ENCODE data around the gene RXFP4. TPM values are rescaled to one million over a fixed set of nuclear protein-coding genes. Genes with fewer than 3 reads are reported as not detected.

The RXFP4 gene
- total and polyA plus RNA-seq, 2 donors (not counting 1 experiment from before 2014, with no cell fraction given) = 0.12 TPM; not detected in 1

DNA sequence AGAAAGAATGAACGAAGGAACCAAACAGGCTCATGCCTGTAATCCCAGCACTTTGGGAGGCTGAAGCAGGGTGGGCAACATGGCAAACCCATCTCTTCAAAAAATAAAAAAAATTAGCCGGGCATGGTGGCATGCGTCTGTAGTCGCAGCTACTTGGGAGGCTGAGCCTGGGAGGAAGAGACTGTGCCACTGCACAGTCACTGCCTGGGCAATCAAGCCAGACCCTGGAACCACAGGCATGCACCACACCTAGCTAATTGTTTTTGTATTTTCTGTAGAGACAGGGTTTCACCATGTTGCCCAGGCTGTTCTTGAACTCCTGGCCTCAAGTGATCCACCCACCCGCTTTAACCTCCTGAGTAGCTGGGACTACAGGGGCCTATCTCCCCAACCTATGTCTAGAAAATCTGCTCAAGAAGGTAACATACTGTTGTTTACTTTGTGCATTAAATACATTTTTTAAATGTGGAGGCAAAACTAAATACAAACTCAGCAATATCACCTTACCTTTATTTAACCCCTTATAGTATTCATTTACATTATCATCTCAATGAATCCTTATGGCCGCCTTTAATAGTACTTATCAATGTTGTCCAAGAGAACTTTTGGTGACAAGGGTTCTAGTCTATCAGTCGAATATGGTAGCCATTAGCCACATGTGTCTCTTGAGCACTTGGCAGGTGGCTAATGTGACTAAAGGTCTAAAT, 10.0 kb upstream of the RXFP4 start:
- Mint-ChIP-seq H3K4me3 (peak overlapping the region; percentile 50), H3K27ac (no peak overlapping the region), H3K27me3 (no peaks in the 10 kb centered on the region), H3K9me3 (ENCODE audit: insufficient read depth) (no peaks in the 10 kb centered on the region), H3K4me1 (peaks cover 28% of the 10 kb centered on the region)
- no peaks in the 10 kb centered on the region for H3K27me3 ChIP-seq (replicated peaks in 1 of 4; ENCODE audit: control extremely low read depth in 1 of 4, control insufficient read depth in 3 of 4, insufficient read depth in 4 of 4, low read length in 3 of 4)
- no peaks in the 10 kb centered on the region for H3K9me3 ChIP-seq (ENCODE audit: control extremely low read depth in 1 of 3, control insufficient read depth in 2 of 3, insufficient read depth in 1 of 3, low read length in 2 of 3)
- intact Hi-C loops (cut with micrococcal nuclease) = loop anchor here (5.0 kb wide), 1 partner anchor 136 kb away; no protein-coding TSS in a partner anchor
- H3K79me2 ChIP-seq (ENCODE audit: control insufficient read depth, insufficient read depth, low read length) = peaks cover 65% of the 10 kb centered on the region
- ATAC-seq (ENCODE audit: low read depth) = no peak
- peaks cover 2 to 53% of the 10 kb centered on the region in 2 experiments for H3K36me3 ChIP-seq (replicated peaks in 1 of 2; ENCODE audit: control extremely low read depth in 1 of 2, control insufficient read depth in 1 of 2, extremely low read depth in 1 of 2, insufficient read depth in 2 of 2, low read length in 1 of 2)
- 37% methylated on average over 2 of the region's 7 CpGs for WGBS (ENCODE audit: insufficient coverage)
- H3K27ac ChIP-seq (ENCODE audit: low read length in 2 of 2) = peak overlapping the region in 1 of 2 donors; percentile 53
- no peak overlapping the region for H3K4me3 ChIP-seq (ENCODE audit: control extremely low read depth in 1 of 5, extremely low read depth in 1 of 5, insufficient read depth in 1 of 5, low read depth in 2 of 5, low read length in 4 of 5)
- POLR2A ChIA-PET = interaction anchor here (0.7 kb wide), 1 partner anchor 26 kb away, joined by 3 read pairs; no protein-coding TSS in a partner anchor
- peaks cover 36% of the 10 kb centered on the region for H4K20me1 ChIP-seq (ENCODE audit: control insufficient read depth, insufficient read depth, low read length, poor library complexity, severe bottlenecking)
- CTCF ChIA-PET = interaction anchor here (0.7 to 6.3 kb wide), 7 partner anchors 13 to 1240 kb away, joined by 3 to 83 read pairs (median 4); no protein-coding TSS in a partner anchor
- H3K9ac ChIP-seq (ENCODE audit: low read length) = no peak overlapping the region
- TF ChIP-seq EZH2 (IDR thresholded peaks at IDR 0.05; ENCODE audit: borderline replicate concordance, insufficient read depth, low read depth, low read length, poor library complexity, severe bottlenecking) = no peak
- TF ChIP-seq, protein P1, sequence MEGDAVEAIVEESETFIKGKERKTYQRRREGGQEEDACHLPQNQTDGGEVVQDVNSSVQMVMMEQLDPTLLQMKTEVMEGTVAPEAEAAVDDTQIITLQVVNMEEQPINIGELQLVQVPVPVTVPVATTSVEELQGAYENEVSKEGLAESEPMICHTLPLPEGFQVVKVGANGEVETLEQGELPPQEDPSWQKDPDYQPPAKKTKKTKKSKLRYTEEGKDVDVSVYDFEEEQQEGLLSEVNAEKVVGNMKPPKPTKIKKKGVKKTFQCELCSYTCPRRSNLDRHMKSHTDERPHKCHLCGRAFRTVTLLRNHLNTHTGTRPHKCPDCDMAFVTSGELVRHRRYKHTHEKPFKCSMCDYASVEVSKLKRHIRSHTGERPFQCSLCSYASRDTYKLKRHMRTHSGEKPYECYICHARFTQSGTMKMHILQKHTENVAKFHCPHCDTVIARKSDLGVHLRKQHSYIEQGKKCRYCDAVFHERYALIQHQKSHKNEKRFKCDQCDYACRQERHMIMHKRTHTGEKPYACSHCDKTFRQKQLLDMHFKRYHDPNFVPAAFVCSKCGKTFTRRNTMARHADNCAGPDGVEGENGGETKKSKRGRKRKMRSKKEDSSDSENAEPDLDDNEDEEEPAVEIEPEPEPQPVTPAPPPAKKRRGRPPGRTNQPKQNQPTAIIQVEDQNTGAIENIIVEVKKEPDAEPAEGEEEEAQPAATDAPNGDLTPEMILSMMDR (IDR thresholded peaks at IDR 0.05) = no peak
- peak overlapping the region; percentile 52 for H3K4me2 ChIP-seq (replicated peaks; ENCODE audit: low read depth, low read length, poor library complexity, severe bottlenecking)
- H3K4me1 ChIP-seq (ENCODE audit: control insufficient read depth in 2 of 2, insufficient read depth in 2 of 2, low read length in 2 of 2) = peaks cover 31 to 42% of the 10 kb centered on the region in 2 donors
- DNase-seq = no peak
- H2AFZ ChIP-seq (ENCODE audit: insufficient read depth, low read depth, low read length, poor library complexity, severe bottlenecking) = no peak overlapping the region

DNA sequence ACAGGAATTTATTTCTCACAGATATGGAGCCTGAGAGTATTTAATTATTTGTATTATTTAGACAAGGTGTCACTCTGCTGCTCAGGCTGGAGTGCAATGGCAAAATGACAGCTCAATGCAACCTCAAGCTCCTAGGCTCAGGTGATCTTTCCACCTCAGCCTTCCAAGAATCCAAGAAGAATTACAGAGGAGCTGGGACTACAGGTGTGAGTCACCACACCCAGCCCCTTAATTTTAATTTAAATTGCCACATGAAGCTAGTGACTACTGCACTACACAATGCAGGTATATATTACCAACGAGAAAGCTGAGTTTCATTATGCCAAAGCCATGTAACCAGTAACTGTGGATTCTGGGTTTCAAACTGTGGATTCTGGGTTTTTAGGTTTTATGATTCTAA, 9.4 kb upstream of the RXFP4 start:
- no peak overlapping the region for H3K9ac ChIP-seq (ENCODE audit: low read length)
- intact Hi-C loops (cut with micrococcal nuclease) = loop anchor here (5.0 kb wide), 1 partner anchor 135 kb away; no protein-coding TSS in a partner anchor
- peaks cover 2 to 47% of the 10 kb centered on the region in 2 experiments for H3K36me3 ChIP-seq (replicated peaks in 1 of 2; ENCODE audit: control extremely low read depth in 1 of 2, control insufficient read depth in 1 of 2, extremely low read depth in 1 of 2, insufficient read depth in 2 of 2, low read length in 1 of 2)

More for the DNA sequence above, 9.4 kb upstream of the RXFP4 start:
- no CpG with 5 or more reads among the region's 1 CpG for WGBS (ENCODE audit: insufficient coverage)
- peaks cover 59% of the 10 kb centered on the region for H3K79me2 ChIP-seq (ENCODE audit: control insufficient read depth, insufficient read depth, low read length)
- no peaks in the 10 kb centered on the region for H3K27me3 ChIP-seq (replicated peaks in 1 of 4; ENCODE audit: control extremely low read depth in 1 of 4, control insufficient read depth in 3 of 4, insufficient read depth in 4 of 4, low read length in 3 of 4)
- ATAC-seq (ENCODE audit: low read depth) (no peak), DNase-seq (no peak)
- Mint-ChIP-seq H3K4me3 (peak overlapping the region; percentile 29), H3K27me3 (no peaks in the 10 kb centered on the region), H3K27ac (no peak overlapping the region), H3K4me1 (peaks cover 28% of the 10 kb centered on the region), H3K9me3 (ENCODE audit: insufficient read depth) (no peaks in the 10 kb centered on the region)
- no peak overlapping the region for H2AFZ ChIP-seq (ENCODE audit: insufficient read depth, low read depth, low read length, poor library complexity, severe bottlenecking)
- CTCF ChIA-PET = interaction anchor here (1.1 to 6.3 kb wide), 9 partner anchors 11 to 198 kb away, joined by 3 to 83 read pairs (median 4); no protein-coding TSS in a partner anchor
- H3K4me2 ChIP-seq (replicated peaks; ENCODE audit: low read depth, low read length, poor library complexity, severe bottlenecking) = peak overlapping the region; percentile 52
- POLR2A ChIA-PET = interaction anchor here (0.9 kb wide), 1 partner anchor 13 kb away, joined by 3 read pairs; no protein-coding TSS in a partner anchor
- H3K4me1 ChIP-seq (ENCODE audit: control insufficient read depth in 2 of 2, insufficient read depth in 2 of 2, low read length in 2 of 2) = peaks cover 31 to 42% of the 10 kb centered on the region in 2 donors
- no peaks in the 10 kb centered on the region for H3K9me3 ChIP-seq (ENCODE audit: control extremely low read depth in 1 of 3, control insufficient read depth in 2 of 3, insufficient read depth in 1 of 3, low read length in 2 of 3)
- TF ChIP-seq EZH2 (IDR thresholded peaks at IDR 0.05; ENCODE audit: borderline replicate concordance, insufficient read depth, low read depth, low read length, poor library complexity, severe bottlenecking) = no peak
- TF ChIP-seq, protein P1 (IDR thresholded peaks at IDR 0.05) = no peak
- H3K4me3 ChIP-seq (ENCODE audit: control extremely low read depth in 1 of 5, extremely low read depth in 1 of 5, insufficient read depth in 1 of 5, low read depth in 2 of 5, low read length in 4 of 5) = no peak overlapping the region
- peaks cover 30% of the 10 kb centered on the region for H4K20me1 ChIP-seq (ENCODE audit: control insufficient read depth, insufficient read depth, low read length, poor library complexity, severe bottlenecking)
- peak overlapping the region in 1 of 2 donors; percentile 53 for H3K27ac ChIP-seq (ENCODE audit: low read length in 2 of 2)

Data from B cell (primary cell).